ENCODE measurements around the gene DYSF.

DYSF gene

DNA sequence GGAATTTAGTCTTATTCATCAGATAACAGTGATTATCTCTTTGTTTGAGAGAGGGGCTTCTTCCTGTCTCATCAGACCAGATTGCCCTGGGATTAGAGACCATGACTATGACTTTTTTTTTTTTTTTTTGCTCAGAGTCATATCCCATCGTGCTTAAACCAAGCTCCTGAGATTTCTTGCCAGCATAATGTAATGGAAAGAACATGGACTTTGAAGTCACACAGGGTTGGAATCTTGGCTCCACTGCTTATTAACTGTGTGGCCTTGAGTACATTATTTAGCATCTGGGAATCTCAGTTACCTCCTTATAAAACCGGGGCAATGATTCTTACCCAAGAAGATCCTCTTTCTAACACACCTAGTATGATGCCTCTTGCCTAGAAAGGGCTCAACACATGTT lies 268.3 kb downstream of the DYSF start:
- Histone ChIP-seq H3K9me2 (replicated peaks; ENCODE audit: insufficient read depth, low read length) (no peaks in the 10 kb centered on the region), H3F3A (ENCODE audit: insufficient read depth, low read length) (no peaks in the 10 kb centered on the region), H3K9ac (ENCODE audit: low read length) (no peak overlapping the region), H3K4me2 (ENCODE audit: low read depth, low read length) (no peak overlapping the region), H3K27ac (ENCODE audit: low read length) (no peak overlapping the region), H3K4me1 (ENCODE audit: low read length) (no peaks in the 10 kb centered on the region), H3K36me3 (replicated peaks; ENCODE audit: insufficient read depth, low read length) (no peaks in the 10 kb centered on the region), H4K20me1 (ENCODE audit: insufficient read depth, low read length) (no peaks in the 10 kb centered on the region), H3K9me3 (replicated peaks; ENCODE audit: insufficient read depth, low read length) (no peaks in the 10 kb centered on the region), H3K79me2 (ENCODE audit: low read length) (no peaks in the 10 kb centered on the region), H3K4me3 (ENCODE audit: low read length) (no peak overlapping the region), H3K27me3 (replicated peaks; ENCODE audit: insufficient read depth, low read length) (no peaks in the 10 kb centered on the region), H2AFZ (ENCODE audit: low read length) (no peak overlapping the region)
- TF ChIP-seq CTCF (IDR thresholded peaks at IDR 0.05; ENCODE audit: low read length) (no peak), EZH2 (optimal IDR thresholded peaks at IDR 0.05; ENCODE audit: low read depth, low read length) (no peak), EZH2phosphoT487 (IDR thresholded peaks at IDR 0.05; ENCODE audit: low read length) (no peak)
- no peak for DNase-seq

DNA sequence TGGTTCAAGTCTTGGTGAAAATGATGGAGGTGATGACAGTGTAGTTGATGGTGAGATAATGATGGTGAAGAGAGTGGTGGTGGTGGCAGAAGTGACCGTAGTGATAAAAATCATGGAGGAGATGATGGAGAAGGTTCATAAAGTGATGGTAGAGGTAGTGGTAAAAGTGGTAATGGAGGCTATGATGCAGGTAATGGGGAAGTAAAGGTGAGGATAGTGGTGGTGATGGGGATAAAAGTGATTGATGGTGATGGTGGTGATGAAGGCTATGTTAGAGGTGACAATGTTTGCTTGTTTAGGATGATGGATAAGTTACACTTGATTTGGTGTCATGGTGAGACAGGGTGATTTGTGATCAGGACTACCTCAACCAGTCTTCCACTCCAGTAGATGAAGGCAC lies 268.9 kb downstream of the DYSF start:
- Histone ChIP-seq H3K4me1 (ENCODE audit: low read length) (no peaks in the 10 kb centered on the region), H3K27me3 (replicated peaks; ENCODE audit: insufficient read depth, low read length) (no peaks in the 10 kb centered on the region), H3K9me2 (replicated peaks; ENCODE audit: insufficient read depth, low read length) (no peaks in the 10 kb centered on the region), H3K79me2 (ENCODE audit: low read length) (no peaks in the 10 kb centered on the region), H3K4me2 (ENCODE audit: low read depth, low read length) (no peak overlapping the region), H2AFZ (ENCODE audit: low read length) (no peak overlapping the region), H3K9ac (ENCODE audit: low read length) (no peak overlapping the region), H3K36me3 (replicated peaks; ENCODE audit: insufficient read depth, low read length) (no peaks in the 10 kb centered on the region), H3K4me3 (ENCODE audit: low read length) (no peak overlapping the region), H4K20me1 (ENCODE audit: insufficient read depth, low read length) (no peaks in the 10 kb centered on the region), H3F3A (ENCODE audit: insufficient read depth, low read length) (no peaks in the 10 kb centered on the region), H3K9me3 (replicated peaks; ENCODE audit: insufficient read depth, low read length) (no peaks in the 10 kb centered on the region), H3K27ac (ENCODE audit: low read length) (no peak overlapping the region)
- no peak for TF ChIP-seq CTCF (IDR thresholded peaks at IDR 0.05; ENCODE audit: low read length)
- no peak for TF ChIP-seq EZH2phosphoT487 (IDR thresholded peaks at IDR 0.05; ENCODE audit: low read length)
- no peak for TF ChIP-seq EZH2 (optimal IDR thresholded peaks at IDR 0.05; ENCODE audit: low read depth, low read length)
- no peak for DNase-seq

GRCh38 chr2:71724793-71725192 lies 271.4 kb downstream of the DYSF start:
- no peak for TF ChIP-seq EZH2 (optimal IDR thresholded peaks at IDR 0.05; ENCODE audit: low read depth, low read length)
- no peak for TF ChIP-seq CTCF (IDR thresholded peaks at IDR 0.05; ENCODE audit: low read length)
- TF ChIP-seq EZH2phosphoT487 (IDR thresholded peaks at IDR 0.05; ENCODE audit: low read length), result no peak
- Histone ChIP-seq H3K27ac (ENCODE audit: low read length) (no peak overlapping the region), H4K20me1 (ENCODE audit: insufficient read depth, low read length) (no peaks in the 10 kb centered on the region), H3K9me2 (replicated peaks; ENCODE audit: insufficient read depth, low read length) (no peaks in the 10 kb centered on the region), H2AFZ (ENCODE audit: low read length) (no peak overlapping the region), H3K4me3 (ENCODE audit: low read length) (no peak overlapping the region), H3K27me3 (replicated peaks; ENCODE audit: insufficient read depth, low read length) (no peaks in the 10 kb centered on the region), H3K36me3 (replicated peaks; ENCODE audit: insufficient read depth, low read length) (no peaks in the 10 kb centered on the region), H3F3A (ENCODE audit: insufficient read depth, low read length) (no peaks in the 10 kb centered on the region), H3K4me1 (ENCODE audit: low read length) (no peaks in the 10 kb centered on the region), H3K79me2 (ENCODE audit: low read length) (no peaks in the 10 kb centered on the region), H3K9ac (ENCODE audit: low read length) (no peak overlapping the region), H3K4me2 (ENCODE audit: low read depth, low read length) (no peak overlapping the region), H3K9me3 (replicated peaks; ENCODE audit: insufficient read depth, low read length) (no peaks in the 10 kb centered on the region)
- no peak for DNase-seq
